ENCODE data around the gene NAA25.

- TF ChIP-seq CTCF (IDR thresholded peaks at IDR 0.05 in 2 of 3, conservative IDR thresholded peaks at IDR 0.05 in 1 of 3; ENCODE audit: insufficient read depth in 2 of 3, low read depth in 1 of 3, low read length in 3 of 3) (peak in 1 of 3 experiments; percentile 47; a peak in 2 of 6 replicates), HDGF (IDR thresholded peaks at IDR 0.05) (no peak), HDAC3 (IDR thresholded peaks at IDR 0.05; ENCODE audit: borderline replicate concordance, partially characterized antibody) (no peak), ZBTB7A (IDR thresholded peaks at IDR 0.05; ENCODE audit: borderline replicate concordance, control insufficient read depth, low read depth, low read length) (no peak), ZNF740 (CRISPR knock-in tag; IDR thresholded peaks at IDR 0.05) (no peak), ZNF740 (tag; IDR thresholded peaks at IDR 0.05) (no peak), POLR2AphosphoS2 (IDR thresholded peaks at IDR 0.05; ENCODE audit: low read length) (no peak)
Measured at GRCh38 chr12:112111931-112112330, 3.3 kb upstream of the NAA25 start.
